HepG2 (cell line): ENCODE measurements around the gene SLFN13. TPM values are rescaled to one million over a fixed set of nuclear protein-coding genes. Genes with fewer than 3 reads are reported as not detected.

Experiments
- ATAC-seq: fragments of 200-7000 bp; cut with Tn5 transposase; 3 replicates; pipeline ENCODE4 v1.9.1; 2020; ENCODE audit warnings: mild to moderate bottlenecking, moderate library complexity
- BruUV-seq: library from RNA; stranded (reverse); fragments of 400-500 nt; replicated peaks from 2 replicates; lab custom pipeline; 2021; lab: Mats Ljungman, UMichigan
- CTCF ChIA-PET: fragments of 300-600 bp; formaldehyde crosslinking; extraction: SDS; loops from one replicate; lab custom pipeline; 2021; ENCODE audit warnings: low total read pairs, inconsistent platforms, low intra/inter-chr PET ratio; lab: Yijun Ruan, JAX
- POLR2A ChIA-PET: fragments of 350-600 bp; sonication (Branson Sonifier 250); formaldehyde crosslinking; loops from one replicate; lab custom pipeline; 2020; ENCODE audit warnings: antibody characterized with exemption, inconsistent platforms; lab: Yijun Ruan, JAX
- DNase-seq: peaks from one replicate; pipeline ENCODE4 v3.0.0-alpha.2; 2015; ENCODE audit warnings: low spot score
- FAIRE-seq: peaks from 3 replicates; lab custom pipeline; 2011; peaks lifted over from hg19 to GRCh38; lab: Jason Lieb, UNC
- H2AFZ ChIP-seq: one replicate; pipeline ENCODE4 v1.6.1; 2011; ENCODE audit warnings: low read length, inconsistent platforms
- H3K27ac ChIP-seq: fragments of 300-600 bp; 3 replicates; pipeline ENCODE4 v1.8.0; 2011; ENCODE audit warnings: mixed run types, mild to moderate bottlenecking, mixed read lengths, low read length, inconsistent platforms; ENCODE audit not compliant: insufficient read depth; ENCODE audit errors: extremely low read length
- H3K27me3 ChIP-seq, 2 experiments: fragments of 200-600 bp in 1 of 2; 2 replicates in 1 of 2; 3 replicates in 1 of 2; pipeline versions ENCODE4 v1.6.0 to v1.8.0; 2011; ENCODE audit warnings: low read length in 2 of 2, mild to moderate bottlenecking in 2 of 2, moderate library complexity in 2 of 2, inconsistent platforms in 1 of 2; ENCODE audit not compliant: insufficient read depth in 2 of 2, control insufficient read depth in 1 of 2
- H3K36me3 ChIP-seq, 2 experiments: fragments of 200-600 bp in 1 of 2; replicated peaks in 1 of 2; 2 replicates in 1 of 2; 3 replicates in 1 of 2; pipeline versions ENCODE4 v1.5.1 to v1.8.0; 2011; ENCODE audit warnings: low read length in 2 of 2, inconsistent platforms in 1 of 2; ENCODE audit not compliant: insufficient read depth in 2 of 2, control insufficient read depth in 1 of 2
- H3K4me1 ChIP-seq: 2 replicates; pipeline ENCODE4 v1.5.1; 2012; ENCODE audit warnings: low read length, inconsistent platforms; ENCODE audit not compliant: insufficient read depth
- H3K4me2 ChIP-seq: 2 replicates; pipeline ENCODE4 v1.6.0; 2011; ENCODE audit warnings: low read depth, low read length, inconsistent platforms
- H3K4me3 ChIP-seq, 3 experiments: fragments of 200-600 bp in 1 of 3; sonication (generic), shearing (Covaris generic) in 1 of 3; replicated peaks in 1 of 3; 2 replicates each; pipeline ENCODE4 v1.5.1; 2011 to 2016; ENCODE audit warnings: low read length in 3 of 3, inconsistent platforms in 2 of 3, low read depth in 2 of 3, mild to moderate bottlenecking in 2 of 3, control low read depth in 1 of 3, mixed read lengths in 1 of 3; ENCODE audit not compliant: insufficient read depth in 1 of 3
- H3K79me2 ChIP-seq: one replicate; pipeline ENCODE4 v1.6.1; 2011; ENCODE audit warnings: low read length, inconsistent platforms; ENCODE audit not compliant: insufficient read depth
- H3K9ac ChIP-seq: 2 replicates; pipeline ENCODE4 v1.6.0; 2011; ENCODE audit warnings: mild to moderate bottlenecking, low read depth, low read length, inconsistent platforms; ENCODE audit not compliant: insufficient read depth
- H3K9me3 ChIP-seq: 2 replicates; pipeline ENCODE4 v1.5.1; 2012; ENCODE audit warnings: mild to moderate bottlenecking, low read length
- H4K20me1 ChIP-seq: 2 replicates; pipeline ENCODE4 v1.6.0; 2011; ENCODE audit warnings: inconsistent platforms, mild to moderate bottlenecking, low read length, moderate library complexity; ENCODE audit not compliant: insufficient read depth
- CEBPB ChIP-seq: IDR thresholded peaks from 2 replicates; pipeline ENCODE4 v1.6.1; 2011; ENCODE audit warnings: low read depth, low read length, improper control_type of control experiment, borderline replicate concordance
- DNMT3B ChIP-seq: conservative IDR thresholded peaks from 2 replicates; pipeline ENCODE4 v1.6.1; 2016; ENCODE audit warnings: missing biosample characterization, control low read depth
- KLF6 ChIP-seq: IDR thresholded peaks from 2 replicates; pipeline ENCODE4 v1.8.0; 2016; ENCODE audit warnings: missing biosample characterization, missing genetic modification reagents
- PCBP2 ChIP-seq: fragments of 200-400 bp; formaldehyde crosslinking; optimal IDR thresholded peaks from 2 replicates; pipeline ENCODE3; 2018; ENCODE audit warnings: low read length, low read depth; ENCODE audit not compliant: poor library complexity, severe bottlenecking
- SSRP1 ChIP-seq: IDR thresholded peaks from 2 replicates; pipeline ENCODE4 v1.6.1; 2016; ENCODE audit warnings: control low read depth
- THAP11 ChIP-seq: IDR thresholded peaks from 2 replicates; pipeline ENCODE4 v1.6.1; 2016; ENCODE audit warnings: missing biosample characterization, missing genetic modification reagents
- ZFP36L1 ChIP-seq: sonication (generic); formaldehyde crosslinking; IDR thresholded peaks from 2 replicates; pipeline ENCODE4 v1.8.0; 2022; ENCODE audit warnings: mild to moderate bottlenecking, missing genetic modification reagents, moderate library complexity
- WGBS: methylation state at CpG from one replicate; pipeline ENCODE4 v1.1.6; 2017; ENCODE audit warnings: low lambda C conversion rate; 5-methylcytosine and 5-hydroxymethylcytosine counted together
- in situ Hi-C: cut with HindIII; loops from 2 replicates; pipeline ENCODE4 v1.10.0; 2017; ENCODE audit warnings: low pct_unique_long_range_greater_than_20kb; ENCODE audit not compliant: extremely low pct_ligation_motif_present
- intact Hi-C: fragments of 100-400 bp; cut with micrococcal nuclease; formaldehyde crosslinking; loops from one replicate; pipeline ENCODE4 v1.10.0; 2022; ENCODE audit not compliant: unreplicated experiment
- polyA plus RNA-seq, 8 experiments: library from polyadenylated mRNA; depleted of rRNA in 3 of 8; stranded (reverse) in 7 of 8; unstranded in 1 of 8; fragments of >200 nt; fragmentation: Illumina TruSeq in 4 of 8; extraction: Trizol in 4 of 8; gene quantifications; 2 replicates each; pipeline versions ENCODE4 v1.2.1 to v1.2.3, GENCODE V29; 2011 to 2016; ENCODE audit warnings: low read depth in 4 of 8, missing spikeins in 1 of 8, mixed read lengths in 1 of 8; ENCODE audit not compliant: insufficient read depth in 1 of 8
- total RNA-seq, 5 experiments: library from RNA; depleted of rRNA; stranded (reverse); fragments of >200 nt; fragmentation: Illumina TruSeq; extraction: Trizol; gene quantifications; 2 replicates each; pipeline ENCODE4 v1.2.3, GENCODE V29; 2016; ENCODE audit warnings: low read depth in 1 of 5
- TF ChIP-seq, protein P1 (sequence below): sonication (generic); formaldehyde crosslinking; IDR thresholded peaks from 2 replicates; pipeline ENCODE4 v1.4.0; 2020; ENCODE audit warnings: mild to moderate bottlenecking, missing genetic modification reagents
- TF ChIP-seq, protein P2 (sequence below): sonication (generic); formaldehyde crosslinking; IDR thresholded peaks from 2 replicates; pipeline ENCODE4 v1.5.1; 2020; ENCODE audit warnings: mild to moderate bottlenecking, missing genetic modification reagents, borderline replicate concordance
- TF ChIP-seq, protein P3 (sequence below): sonication (generic); formaldehyde crosslinking; IDR thresholded peaks from 2 replicates; pipeline ENCODE4 v1.4.0; 2020; ENCODE audit warnings: missing genetic modification reagents
- TF ChIP-seq, protein P4 (sequence below): sonication (generic); formaldehyde crosslinking; IDR thresholded peaks from 2 replicates; pipeline ENCODE4 v1.4.0; 2020; ENCODE audit warnings: missing genetic modification reagents
- TF ChIP-seq, protein P5 (sequence below): sonication (generic); formaldehyde crosslinking; IDR thresholded peaks from 2 replicates; pipeline ENCODE4 v1.4.0; 2020; ENCODE audit warnings: missing genetic modification reagents, mild to moderate bottlenecking, borderline replicate concordance

SLFN13 gene
- total and polyA plus RNA-seq, 2 of the 13 experiments (the other 11 are each of a cell fraction or from before 2014, with no cell fraction given) = 0.18 TPM; not detected in 1

DNA sequence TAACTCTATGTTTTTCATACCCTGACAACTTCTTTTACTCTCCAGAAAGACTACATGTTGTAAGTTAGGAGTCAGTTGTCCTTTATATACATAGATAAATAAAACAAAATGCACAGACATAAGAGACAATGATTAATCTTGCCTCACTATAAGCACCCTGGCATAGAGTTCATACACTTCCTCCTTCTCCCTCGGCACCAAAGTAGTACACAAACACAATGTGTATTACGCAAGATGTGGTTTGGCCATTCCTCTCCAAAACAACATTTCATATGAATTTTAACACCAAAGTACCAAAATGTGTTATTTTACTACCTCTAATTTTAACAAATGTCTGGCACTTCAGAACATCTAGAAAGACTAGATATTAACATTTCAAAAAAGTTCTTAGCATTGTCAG is 57.9 kb downstream of the SLFN13 start:
- no peaks in the 10 kb centered on the region for H3K4me1 ChIP-seq
- H3K79me2 ChIP-seq = no peaks in the 10 kb centered on the region
- POLR2A ChIA-PET = no interaction called here
- FAIRE-seq = no peak
- H3K36me3 ChIP-seq = no peaks in the 10 kb centered on the region
- H3K9ac ChIP-seq = no peak overlapping the region
- H3K9me3 ChIP-seq = no peaks in the 10 kb centered on the region
- H4K20me1 ChIP-seq = no peaks in the 10 kb centered on the region
- peaks cover 0 to 3% of the 10 kb centered on the region in 2 experiments; a peak in 2 of 5 replicates for H3K27me3 ChIP-seq
- CTCF ChIA-PET = no interaction called here
- no peak overlapping the region for H3K4me2 ChIP-seq
- no peak for DNase-seq
- intact Hi-C loops (no loop called here), in situ Hi-C loops (no loop called here)
- WGBS = 18% methylated on average over 2 of the region's 2 CpGs
- no peak for ATAC-seq
- no TSS peak for BruUV-seq
- no peak overlapping the region for H2AFZ ChIP-seq
- H3K27ac ChIP-seq = no peak overlapping the region
- TF ChIP-seq CEBPB (peak; percentile 68), PCBP2 (no peak)
- TF ChIP-seq, protein P1, sequence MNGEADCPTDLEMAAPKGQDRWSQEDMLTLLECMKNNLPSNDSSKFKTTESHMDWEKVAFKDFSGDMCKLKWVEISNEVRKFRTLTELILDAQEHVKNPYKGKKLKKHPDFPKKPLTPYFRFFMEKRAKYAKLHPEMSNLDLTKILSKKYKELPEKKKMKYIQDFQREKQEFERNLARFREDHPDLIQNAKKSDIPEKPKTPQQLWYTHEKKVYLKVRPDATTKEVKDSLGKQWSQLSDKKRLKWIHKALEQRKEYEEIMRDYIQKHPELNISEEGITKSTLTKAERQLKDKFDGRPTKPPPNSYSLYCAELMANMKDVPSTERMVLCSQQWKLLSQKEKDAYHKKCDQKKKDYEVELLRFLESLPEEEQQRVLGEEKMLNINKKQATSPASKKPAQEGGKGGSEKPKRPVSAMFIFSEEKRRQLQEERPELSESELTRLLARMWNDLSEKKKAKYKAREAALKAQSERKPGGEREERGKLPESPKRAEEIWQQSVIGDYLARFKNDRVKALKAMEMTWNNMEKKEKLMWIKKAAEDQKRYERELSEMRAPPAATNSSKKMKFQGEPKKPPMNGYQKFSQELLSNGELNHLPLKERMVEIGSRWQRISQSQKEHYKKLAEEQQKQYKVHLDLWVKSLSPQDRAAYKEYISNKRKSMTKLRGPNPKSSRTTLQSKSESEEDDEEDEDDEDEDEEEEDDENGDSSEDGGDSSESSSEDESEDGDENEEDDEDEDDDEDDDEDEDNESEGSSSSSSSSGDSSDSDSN (CRISPR knock-in tag) = no peak
- no peak overlapping the region for H3K4me3 ChIP-seq

DNA sequence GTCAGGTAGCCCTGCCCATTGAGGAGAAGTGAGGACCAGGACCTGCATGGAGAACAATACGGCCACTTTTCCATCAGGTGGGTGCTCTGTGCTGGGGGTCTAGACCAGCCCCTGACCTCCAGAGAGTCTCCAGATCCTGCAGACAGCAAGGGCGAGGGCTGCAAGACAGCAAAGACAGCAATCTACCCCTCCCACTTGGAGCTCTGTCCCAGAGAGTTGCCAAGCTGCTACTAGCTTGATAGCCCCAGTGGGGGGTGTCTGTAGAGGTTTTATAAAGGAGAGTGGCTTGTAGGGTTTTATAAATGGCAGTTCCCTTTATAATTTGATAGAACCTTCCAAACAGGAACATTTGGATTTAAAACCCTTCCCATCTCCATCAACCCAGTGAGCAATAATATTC is 58.4 kb downstream of the SLFN13 start:
- H3K79me2 ChIP-seq = no peaks in the 10 kb centered on the region
- no peaks in the 10 kb centered on the region for H3K36me3 ChIP-seq
- no peaks in the 10 kb centered on the region for H3K4me1 ChIP-seq
- in situ Hi-C loops = no loop called here
- H4K20me1 ChIP-seq = no peaks in the 10 kb centered on the region
- no TSS peak for BruUV-seq
- H2AFZ ChIP-seq = no peak overlapping the region
- no peak overlapping the region for H3K4me3 ChIP-seq
- no peak overlapping the region for H3K4me2 ChIP-seq
- intact Hi-C loops = no loop called here
- CTCF ChIA-PET = no interaction called here
- peaks cover 0 to 3% of the 10 kb centered on the region in 2 experiments; a peak in 2 of 5 replicates for H3K27me3 ChIP-seq
- ATAC-seq (no peak), FAIRE-seq (no peak), DNase-seq (no peak)
- POLR2A ChIA-PET = no interaction called here
- no peak overlapping the region for H3K27ac ChIP-seq
- WGBS = 0% methylated on average over 1 of the region's 2 CpGs
- H3K9me3 ChIP-seq = no peaks in the 10 kb centered on the region
- H3K9ac ChIP-seq = no peak overlapping the region
- TF ChIP-seq, protein P2, sequence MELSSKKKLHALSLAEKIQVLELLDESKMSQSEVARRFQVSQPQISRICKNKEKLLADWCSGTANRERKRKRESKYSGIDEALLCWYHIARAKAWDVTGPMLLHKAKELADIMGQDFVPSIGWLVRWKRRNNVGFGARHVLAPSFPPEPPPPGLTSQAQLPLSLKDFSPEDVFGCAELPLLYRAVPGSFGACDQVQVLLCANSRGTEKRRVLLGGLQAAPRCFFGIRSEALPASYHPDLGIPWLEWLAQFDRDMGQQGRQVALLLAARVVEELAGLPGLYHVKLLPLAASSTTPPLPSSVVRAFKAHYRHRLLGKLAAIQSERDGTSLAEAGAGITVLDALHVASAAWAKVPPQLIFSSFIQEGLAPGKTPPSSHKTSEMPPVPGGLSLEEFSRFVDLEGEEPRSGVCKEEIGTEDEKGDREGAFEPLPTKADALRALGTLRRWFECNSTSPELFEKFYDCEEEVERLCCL (CRISPR knock-in tag) = no peak
- TF ChIP-seq THAP11 (CRISPR knock-in tag) (no peak), SSRP1 (CRISPR knock-in tag) (no peak), DNMT3B (CRISPR knock-in tag) (no peak), ZFP36L1 (no peak), KLF6 (CRISPR knock-in tag) (no peak)
- TF ChIP-seq, protein P3, sequence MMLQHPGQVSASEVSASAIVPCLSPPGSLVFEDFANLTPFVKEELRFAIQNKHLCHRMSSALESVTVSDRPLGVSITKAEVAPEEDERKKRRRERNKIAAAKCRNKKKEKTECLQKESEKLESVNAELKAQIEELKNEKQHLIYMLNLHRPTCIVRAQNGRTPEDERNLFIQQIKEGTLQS (CRISPR knock-in tag) = no peak
- TF ChIP-seq, protein P4, sequence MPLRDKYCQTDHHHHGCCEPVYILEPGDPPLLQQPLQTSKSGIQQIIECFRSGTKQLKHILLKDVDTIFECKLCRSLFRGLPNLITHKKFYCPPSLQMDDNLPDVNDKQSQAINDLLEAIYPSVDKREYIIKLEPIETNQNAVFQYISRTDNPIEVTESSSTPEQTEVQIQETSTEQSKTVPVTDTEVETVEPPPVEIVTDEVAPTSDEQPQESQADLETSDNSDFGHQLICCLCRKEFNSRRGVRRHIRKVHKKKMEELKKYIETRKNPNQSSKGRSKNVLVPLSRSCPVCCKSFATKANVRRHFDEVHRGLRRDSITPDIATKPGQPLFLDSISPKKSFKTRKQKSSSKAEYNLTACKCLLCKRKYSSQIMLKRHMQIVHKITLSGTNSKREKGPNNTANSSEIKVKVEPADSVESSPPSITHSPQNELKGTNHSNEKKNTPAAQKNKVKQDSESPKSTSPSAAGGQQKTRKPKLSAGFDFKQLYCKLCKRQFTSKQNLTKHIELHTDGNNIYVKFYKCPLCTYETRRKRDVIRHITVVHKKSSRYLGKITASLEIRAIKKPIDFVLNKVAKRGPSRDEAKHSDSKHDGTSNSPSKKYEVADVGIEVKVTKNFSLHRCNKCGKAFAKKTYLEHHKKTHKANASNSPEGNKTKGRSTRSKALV = no peak
- TF ChIP-seq, protein P5, sequence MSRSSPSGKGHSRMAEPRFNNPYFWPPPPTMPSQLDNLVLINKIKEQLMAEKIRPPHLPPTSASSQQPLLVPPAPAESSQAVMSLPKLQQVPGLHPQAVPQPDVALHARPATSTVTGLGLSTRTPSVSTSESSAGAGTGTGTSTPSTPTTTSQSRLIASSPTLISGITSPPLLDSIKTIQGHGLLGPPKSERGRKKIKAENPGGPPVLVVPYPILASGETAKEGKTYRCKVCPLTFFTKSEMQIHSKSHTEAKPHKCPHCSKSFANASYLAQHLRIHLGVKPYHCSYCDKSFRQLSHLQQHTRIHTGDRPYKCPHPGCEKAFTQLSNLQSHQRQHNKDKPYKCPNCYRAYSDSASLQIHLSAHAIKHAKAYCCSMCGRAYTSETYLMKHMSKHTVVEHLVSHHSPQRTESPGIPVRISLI (CRISPR knock-in tag) = no peak
